ENCODE results near the gene MUCL3.

Gene MUCL3

DNA sequence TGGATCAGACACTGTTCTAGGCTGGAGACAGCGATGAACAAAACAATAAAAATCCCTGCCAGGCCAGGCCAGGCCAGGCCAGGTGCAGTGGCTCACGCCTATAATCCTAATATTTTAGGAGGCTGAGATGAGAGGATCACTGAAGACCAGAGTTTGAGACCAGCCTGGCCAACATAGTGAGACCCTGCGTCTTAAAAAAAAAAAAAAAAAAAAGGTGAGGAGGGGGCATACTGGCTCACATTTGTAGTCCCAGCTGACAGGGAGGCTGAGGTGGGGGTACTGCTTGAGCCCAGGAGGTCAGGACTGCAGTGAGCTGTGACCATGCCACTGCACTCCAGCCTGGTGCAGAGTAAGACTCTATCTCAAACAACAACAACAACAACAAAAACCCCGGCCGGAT lies 4.5 kb downstream of the MUCL3 start:
- Histone ChIP-seq H3K36me3 (ENCODE audit: insufficient read depth, low read length) (no peaks in the 10 kb centered on the region), H3K4me3 (ENCODE audit: low read length) (no peak overlapping the region), H3K27me3 (ENCODE audit: control insufficient read depth, insufficient read depth, low read length) (peaks cover 42% of the 10 kb centered on the region), H3K9me3 (replicated peaks; ENCODE audit: low read length) (no peaks in the 10 kb centered on the region), H3K9ac (ENCODE audit: low read depth, low read length) (no peak overlapping the region), H3K4me2 (ENCODE audit: low read length) (no peak overlapping the region), H3K4me1 (ENCODE audit: control insufficient read depth, insufficient read depth, low read length) (peaks cover 9% of the 10 kb centered on the region)

DNA sequence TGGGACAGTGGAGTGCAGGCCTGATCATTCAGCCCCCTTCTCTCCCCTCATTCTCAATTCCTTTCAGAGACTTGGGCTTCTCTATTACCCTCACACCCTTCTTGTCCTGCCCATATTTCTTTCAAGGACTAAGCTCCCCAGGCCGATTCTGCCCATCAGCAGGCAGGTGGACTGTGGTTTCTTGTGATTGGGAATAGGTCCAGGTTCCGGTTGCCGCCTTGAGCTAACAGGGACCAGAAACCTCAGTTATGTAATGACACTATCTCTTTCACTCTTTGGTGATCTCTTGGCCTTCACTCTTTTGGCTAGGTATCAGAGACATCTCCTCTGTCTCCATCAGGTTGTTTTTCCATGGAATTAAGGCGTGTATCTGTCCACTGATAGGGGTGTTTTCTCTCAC lies 6.5 kb downstream of the MUCL3 start:
- Histone ChIP-seq H3K27me3 (ENCODE audit: control insufficient read depth, insufficient read depth, low read length) (peaks cover 58% of the 10 kb centered on the region), H3K9me3 (replicated peaks; ENCODE audit: low read length) (no peaks in the 10 kb centered on the region), H3K4me3 (ENCODE audit: low read length) (no peak overlapping the region), H3K9ac (ENCODE audit: low read depth, low read length) (no peak overlapping the region), H3K4me2 (ENCODE audit: low read length) (no peak overlapping the region), H3K4me1 (ENCODE audit: control insufficient read depth, insufficient read depth, low read length) (peaks cover 7% of the 10 kb centered on the region), H3K36me3 (ENCODE audit: insufficient read depth, low read length) (no peaks in the 10 kb centered on the region)

DNA sequence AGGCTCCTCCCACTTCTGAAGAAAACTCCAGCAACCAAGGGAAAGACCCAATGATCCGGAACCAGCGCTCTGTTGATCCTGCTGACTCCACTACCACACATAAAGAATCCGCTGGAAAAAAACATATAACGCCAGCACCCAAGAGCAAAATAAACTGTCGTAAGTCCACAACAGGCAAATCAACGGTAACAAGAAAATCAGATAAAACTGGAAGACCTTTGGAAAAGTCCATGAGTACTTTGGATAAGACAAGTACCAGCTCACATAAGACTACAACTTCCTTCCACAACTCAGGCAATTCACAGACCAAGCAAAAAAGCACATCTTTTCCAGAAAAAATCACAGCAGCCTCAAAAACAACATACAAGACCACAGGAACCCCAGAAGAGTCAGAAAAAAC lies 8.0 kb downstream of the MUCL3 start:
- Histone ChIP-seq H3K27me3 (ENCODE audit: control insufficient read depth, insufficient read depth, low read length) (peaks cover 65% of the 10 kb centered on the region), H3K9ac (ENCODE audit: low read depth, low read length) (no peak overlapping the region), H3K9me3 (replicated peaks; ENCODE audit: low read length) (no peaks in the 10 kb centered on the region), H3K4me3 (ENCODE audit: low read length) (no peak overlapping the region), H3K4me2 (ENCODE audit: low read length) (no peak overlapping the region), H3K36me3 (ENCODE audit: insufficient read depth, low read length) (no peaks in the 10 kb centered on the region), H3K4me1 (ENCODE audit: control insufficient read depth, insufficient read depth, low read length) (no peaks in the 10 kb centered on the region)

DNA sequence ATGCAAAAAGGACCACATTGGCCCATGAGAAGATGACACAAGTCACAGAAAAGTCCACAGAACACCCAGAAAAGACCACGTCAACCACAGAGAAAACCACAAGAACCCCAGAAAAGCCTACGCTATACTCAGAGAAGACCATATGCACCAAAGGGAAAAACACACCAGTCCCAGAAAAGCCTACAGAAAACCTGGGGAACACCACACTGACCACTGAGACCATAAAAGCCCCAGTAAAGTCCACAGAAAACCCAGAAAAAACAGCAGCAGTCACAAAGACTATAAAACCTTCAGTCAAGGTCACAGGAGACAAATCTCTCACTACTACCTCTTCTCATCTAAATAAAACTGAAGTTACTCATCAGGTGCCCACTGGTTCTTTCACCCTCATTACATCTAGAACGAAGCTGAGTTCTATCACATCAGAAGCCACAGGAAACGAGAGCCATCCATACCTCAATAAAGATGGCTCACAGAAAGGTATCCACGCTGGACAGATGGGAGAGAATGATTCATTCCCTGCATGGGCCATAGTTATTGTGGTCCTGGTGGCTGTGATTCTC lies 11.2 kb downstream of the MUCL3 start:
- Histone ChIP-seq H3K4me3 (ENCODE audit: low read length) (no peak overlapping the region), H3K4me1 (ENCODE audit: control insufficient read depth, insufficient read depth, low read length) (peaks cover 13% of the 10 kb centered on the region), H3K4me2 (ENCODE audit: low read length) (no peak overlapping the region), H3K36me3 (ENCODE audit: insufficient read depth, low read length) (no peaks in the 10 kb centered on the region), H3K9ac (ENCODE audit: low read depth, low read length) (no peak overlapping the region), H3K27me3 (ENCODE audit: control insufficient read depth, insufficient read depth, low read length) (peaks cover 80% of the 10 kb centered on the region), H3K9me3 (replicated peaks; ENCODE audit: low read length) (no peaks in the 10 kb centered on the region)

DNA sequence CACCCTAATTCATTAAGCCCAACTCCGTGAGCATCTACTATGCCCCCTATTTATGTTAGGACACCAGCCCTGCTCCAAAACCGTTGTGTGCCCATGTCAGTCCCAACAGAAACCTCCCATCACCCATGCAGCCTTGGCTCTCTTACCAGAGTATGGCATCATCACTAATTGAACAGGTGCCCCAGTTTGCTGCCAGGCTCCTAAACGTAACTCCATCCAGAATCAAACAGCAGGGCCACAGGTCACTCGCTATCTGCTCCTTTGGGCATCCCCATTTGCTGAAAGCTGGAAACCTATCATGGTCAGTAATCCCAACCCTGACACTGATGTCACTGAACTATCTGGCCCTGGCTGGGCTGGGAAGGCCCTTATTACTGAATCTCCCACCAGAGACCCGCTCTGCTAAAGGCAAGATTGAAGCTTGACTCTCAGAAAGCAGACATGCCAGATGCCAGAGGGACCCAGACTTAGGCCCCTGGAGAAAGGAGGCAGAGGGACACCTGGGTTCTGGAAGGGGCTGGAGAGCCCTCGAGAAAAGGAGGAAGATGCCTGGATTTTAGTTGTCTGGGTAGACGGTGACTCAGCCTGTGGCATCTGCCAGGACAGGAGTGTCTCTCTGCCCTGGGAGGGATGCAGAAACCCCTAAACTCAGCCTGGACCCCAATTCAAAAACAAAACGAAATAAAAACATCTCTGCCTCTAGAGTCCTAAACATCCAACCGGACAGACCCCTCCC lies 14.0 kb downstream of the MUCL3 start:
- Histone ChIP-seq H3K27me3 (ENCODE audit: control insufficient read depth, insufficient read depth, low read length) (peaks cover 67% of the 10 kb centered on the region), H3K4me2 (ENCODE audit: low read length) (peak overlapping the region; percentile 91), H3K4me3 (ENCODE audit: low read length) (peak overlapping the region; percentile 64), H3K4me1 (ENCODE audit: control insufficient read depth, insufficient read depth, low read length) (peaks cover 13% of the 10 kb centered on the region), H3K9me3 (replicated peaks; ENCODE audit: low read length) (no peaks in the 10 kb centered on the region), H3K36me3 (ENCODE audit: insufficient read depth, low read length) (no peaks in the 10 kb centered on the region), H3K9ac (ENCODE audit: low read depth, low read length) (peak overlapping the region; percentile 77)

DNA sequence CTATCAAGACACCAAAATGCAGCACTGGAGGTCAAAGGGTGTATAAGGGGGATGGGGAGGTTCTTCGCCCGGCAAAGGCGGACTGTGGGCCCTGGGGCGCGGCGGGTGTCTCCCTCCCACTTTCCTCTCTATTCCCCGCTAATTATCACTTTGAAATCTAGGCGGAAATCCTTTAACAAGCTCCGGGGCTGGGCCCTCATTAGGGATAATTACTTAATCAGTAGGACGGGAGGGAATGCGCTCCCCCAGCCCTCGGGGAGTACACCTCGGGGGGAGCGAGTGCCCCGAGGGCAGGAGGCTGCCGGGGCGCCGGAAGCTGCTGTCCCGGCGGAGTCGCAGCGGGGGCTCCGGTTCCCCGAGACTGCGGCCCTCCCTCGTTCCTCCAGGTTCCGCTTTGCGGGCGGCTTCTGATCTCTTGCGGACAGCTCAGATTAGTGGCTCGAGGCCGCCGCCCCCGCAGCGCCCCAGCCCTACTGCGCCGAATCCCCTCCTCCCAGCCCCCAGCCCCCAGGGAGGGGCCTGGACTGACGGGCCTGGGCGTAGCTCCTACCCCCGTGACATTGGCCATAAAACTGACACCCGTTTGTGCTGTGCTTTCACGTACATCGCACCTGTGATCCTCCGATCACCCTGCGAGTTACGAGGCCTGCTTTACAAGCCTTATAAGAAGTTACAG lies 14.7 kb downstream of the MUCL3 start:
- Histone ChIP-seq H3K9ac (ENCODE audit: low read depth, low read length) (peak overlapping the region; percentile 77), H3K27me3 (ENCODE audit: control insufficient read depth, insufficient read depth, low read length) (peaks cover 66% of the 10 kb centered on the region), H3K4me3 (ENCODE audit: low read length) (peak overlapping the region; percentile 64)

DNA sequence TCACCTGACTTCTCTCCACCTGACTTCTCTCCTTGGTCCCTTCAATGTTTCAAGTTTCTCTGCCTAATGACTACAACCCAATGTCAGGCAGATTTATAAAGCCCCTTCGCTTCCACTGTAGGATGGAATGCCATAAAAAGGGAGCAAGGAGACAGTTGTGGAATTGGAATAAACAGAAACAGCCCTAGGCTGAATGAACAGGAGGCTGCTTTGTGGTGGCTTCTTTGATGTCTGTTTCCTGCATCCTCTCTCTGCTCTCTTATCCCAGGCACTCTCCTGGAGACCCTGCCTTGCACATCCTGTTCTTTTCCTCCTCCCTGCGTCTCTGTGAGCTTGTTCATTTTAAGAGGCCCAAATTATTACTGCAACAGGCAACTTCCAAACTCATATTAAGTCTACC lies 16.9 kb downstream of the MUCL3 start:
- H3K9ac ChIP-seq (ENCODE audit: low read depth, low read length), result no peak overlapping the region
- no peak overlapping the region for H3K4me2 ChIP-seq (ENCODE audit: low read length)
- peaks cover 13% of the 10 kb centered on the region for H3K4me1 ChIP-seq (ENCODE audit: control insufficient read depth, insufficient read depth, low read length)
- H3K36me3 ChIP-seq (ENCODE audit: insufficient read depth, low read length), result no peaks in the 10 kb centered on the region
- peaks cover 48% of the 10 kb centered on the region for H3K27me3 ChIP-seq (ENCODE audit: control insufficient read depth, insufficient read depth, low read length)
- H3K4me3 ChIP-seq (ENCODE audit: low read length), result no peak overlapping the region
- H3K9me3 ChIP-seq (replicated peaks; ENCODE audit: low read length), result no peaks in the 10 kb centered on the region

More for the DNA sequence above, 14.7 kb downstream of the MUCL3 start:
- H3K36me3 ChIP-seq (ENCODE audit: insufficient read depth, low read length), result no peaks in the 10 kb centered on the region
- no peaks in the 10 kb centered on the region for H3K9me3 ChIP-seq (replicated peaks; ENCODE audit: low read length)
- peaks cover 13% of the 10 kb centered on the region for H3K4me1 ChIP-seq (ENCODE audit: control insufficient read depth, insufficient read depth, low read length)
- H3K4me2 ChIP-seq (ENCODE audit: low read length), result peak overlapping the region; percentile 91

DNA sequence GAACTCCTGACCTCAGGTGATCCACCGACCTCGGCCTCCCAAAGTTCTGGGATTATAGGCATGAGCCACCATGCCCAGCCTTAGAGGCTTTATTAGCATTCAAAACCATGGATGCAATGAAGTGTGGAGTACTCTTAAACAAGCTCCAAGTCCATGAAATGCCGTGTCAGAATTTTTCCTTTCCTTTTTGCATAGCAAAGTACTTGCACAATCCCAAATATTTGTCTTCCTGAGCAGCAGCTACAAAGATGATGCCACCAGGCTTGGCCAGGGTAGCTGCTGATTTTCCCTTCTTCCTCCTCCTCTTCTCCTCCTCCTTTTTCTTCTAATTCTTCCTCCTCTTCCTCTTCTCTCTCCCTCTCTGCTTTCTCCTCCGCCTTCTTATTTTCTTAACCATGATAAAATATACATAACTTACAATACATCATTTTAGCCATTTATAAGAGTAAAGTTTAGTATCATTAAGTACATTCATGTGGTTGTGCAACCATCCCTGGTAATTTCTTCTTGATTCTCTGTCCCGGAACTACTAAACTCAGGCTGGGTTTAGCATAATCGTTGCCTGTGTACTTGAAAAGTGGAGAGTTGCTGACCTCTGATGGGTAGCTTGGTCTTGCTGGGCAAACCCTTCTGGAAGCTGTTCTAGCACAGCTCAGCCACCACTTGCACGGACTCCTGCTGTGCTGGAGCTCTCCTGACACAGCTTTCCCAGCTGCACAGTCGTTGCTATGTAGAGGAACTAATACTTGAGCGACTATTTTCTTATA lies 20.3 kb downstream of the MUCL3 start:
- Histone ChIP-seq H3K27me3 (ENCODE audit: control insufficient read depth, insufficient read depth, low read length) (peaks cover 36% of the 10 kb centered on the region), H3K4me1 (ENCODE audit: control insufficient read depth, insufficient read depth, low read length) (peaks cover 7% of the 10 kb centered on the region), H3K4me2 (ENCODE audit: low read length) (no peak overlapping the region), H3K9me3 (replicated peaks; ENCODE audit: low read length) (no peaks in the 10 kb centered on the region), H3K9ac (ENCODE audit: low read depth, low read length) (no peak overlapping the region), H3K4me3 (ENCODE audit: low read length) (no peak overlapping the region), H3K36me3 (ENCODE audit: insufficient read depth, low read length) (no peaks in the 10 kb centered on the region)

DNA sequence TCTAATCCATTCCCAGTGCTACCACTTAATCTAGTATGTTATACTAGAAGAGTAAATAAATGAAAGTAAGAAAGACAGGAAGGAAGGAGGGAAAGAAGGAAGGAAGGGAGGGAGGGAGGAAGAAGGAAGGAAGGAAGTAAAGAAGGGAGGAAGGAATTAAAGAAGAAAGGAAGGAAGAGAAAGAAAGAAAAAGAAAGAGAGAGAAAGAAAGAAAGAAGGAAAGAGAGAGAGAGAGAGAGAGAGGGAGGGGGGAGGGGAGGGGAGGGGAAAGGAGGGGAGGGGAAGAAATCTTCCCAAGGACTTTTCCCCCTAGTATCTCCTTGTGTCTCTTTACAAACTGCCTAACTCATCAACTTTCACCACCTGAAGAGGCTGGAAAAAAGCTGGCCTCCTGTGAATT lies 21.9 kb downstream of the MUCL3 start:
- peaks cover 23% of the 10 kb centered on the region for H3K27me3 ChIP-seq (ENCODE audit: control insufficient read depth, insufficient read depth, low read length)

DNA sequence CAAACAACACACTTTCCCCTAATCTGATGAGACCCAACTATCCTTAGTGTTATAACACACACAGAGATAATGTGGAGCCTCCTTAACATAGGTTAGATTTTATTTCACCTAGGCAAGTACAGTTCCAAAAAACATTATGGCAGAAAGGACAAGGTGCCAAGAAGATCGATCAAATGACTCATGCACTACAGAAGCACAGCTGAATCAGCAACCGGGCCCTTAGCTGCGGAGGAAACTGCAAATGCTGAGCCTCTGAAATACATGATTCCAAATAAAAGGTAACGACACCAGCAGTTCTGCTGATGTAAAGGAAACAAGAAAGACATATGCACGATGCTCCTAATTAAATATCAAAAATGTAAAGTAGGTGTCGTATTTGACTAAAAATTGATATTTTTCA lies 22.9 kb downstream of the MUCL3 start:
- no peaks in the 10 kb centered on the region for H3K9me3 ChIP-seq (replicated peaks; ENCODE audit: low read length)
- no peaks in the 10 kb centered on the region for H3K36me3 ChIP-seq (ENCODE audit: insufficient read depth, low read length)
- H3K4me3 ChIP-seq (ENCODE audit: low read length), result no peak overlapping the region
- no peak overlapping the region for H3K9ac ChIP-seq (ENCODE audit: low read depth, low read length)
- peaks cover 7% of the 10 kb centered on the region for H3K4me1 ChIP-seq (ENCODE audit: control insufficient read depth, insufficient read depth, low read length)
- no peak overlapping the region for H3K4me2 ChIP-seq (ENCODE audit: low read length)
- H3K27me3 ChIP-seq (ENCODE audit: control insufficient read depth, insufficient read depth, low read length), result peaks cover 17% of the 10 kb centered on the region

More for the DNA sequence above, 21.9 kb downstream of the MUCL3 start:
- Histone ChIP-seq H3K4me3 (ENCODE audit: low read length) (no peak overlapping the region), H3K36me3 (ENCODE audit: insufficient read depth, low read length) (no peaks in the 10 kb centered on the region), H3K9ac (ENCODE audit: low read depth, low read length) (no peak overlapping the region), H3K9me3 (replicated peaks; ENCODE audit: low read length) (no peaks in the 10 kb centered on the region), H3K4me1 (ENCODE audit: control insufficient read depth, insufficient read depth, low read length) (peaks cover 7% of the 10 kb centered on the region), H3K4me2 (ENCODE audit: low read length) (no peak overlapping the region)

DNA sequence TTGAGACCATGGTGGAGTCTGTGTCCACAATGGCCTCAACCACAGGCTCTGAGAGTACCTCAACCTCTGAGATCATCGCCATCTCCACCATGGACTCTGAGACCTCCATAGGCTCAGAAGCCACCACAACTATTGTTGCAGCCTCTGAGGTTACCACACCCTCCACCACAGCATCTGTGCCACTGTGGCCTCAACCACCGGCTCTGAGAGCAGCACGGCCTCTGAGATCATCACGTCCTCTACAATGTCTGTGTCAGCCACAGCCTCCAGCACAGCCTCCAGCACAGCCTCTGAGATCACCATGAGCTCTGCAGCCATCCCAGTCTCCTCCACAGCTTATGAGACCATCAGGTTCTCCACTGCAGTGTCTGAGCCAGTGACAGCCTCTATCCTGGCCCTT lies 23.3 kb downstream of the MUCL3 start:
- no peak overlapping the region for H3K9ac ChIP-seq (ENCODE audit: low read depth, low read length)
- no peaks in the 10 kb centered on the region for H3K36me3 ChIP-seq (ENCODE audit: insufficient read depth, low read length)
- H3K9me3 ChIP-seq (replicated peaks; ENCODE audit: low read length), result no peaks in the 10 kb centered on the region
- peaks cover 7% of the 10 kb centered on the region for H3K4me1 ChIP-seq (ENCODE audit: control insufficient read depth, insufficient read depth, low read length)
- no peak overlapping the region for H3K4me2 ChIP-seq (ENCODE audit: low read length)
- no peak overlapping the region for H3K4me3 ChIP-seq (ENCODE audit: low read length)
- peaks cover 18% of the 10 kb centered on the region for H3K27me3 ChIP-seq (ENCODE audit: control insufficient read depth, insufficient read depth, low read length)

All from skeletal muscle satellite cell (primary cell).